GM18526 (cell line): ENCODE measurements around the gene ZSWIM1.

Source experiments
- POLR2A ChIP-seq: IDR thresholded peaks from 3 replicates; pipeline ENCODE4 v1.6.1; 2011; ENCODE audit not compliant: insufficient read length; ENCODE audit errors: extremely low read depth

The ZSWIM1 gene

GRCh38 chr20:45892828-45893500, 11.9 kb downstream of the ZSWIM1 start:
- TF ChIP-seq POLR2A, result no peak

- no peak for TF ChIP-seq POLR2A
Measured at GRCh38 chr20:45893831-45894230, 12.8 kb downstream of the ZSWIM1 start.

- no peak for TF ChIP-seq POLR2A
Measured at GRCh38 chr20:45894797-45895196, 13.8 kb downstream of the ZSWIM1 start.

- no peak for TF ChIP-seq POLR2A
Measured at GRCh38 chr20:45896641-45897161, 15.7 kb downstream of the ZSWIM1 start.

- TF ChIP-seq POLR2A, result no peak
Measured at GRCh38 chr20:45897289-45897688, 16.3 kb downstream of the ZSWIM1 start.

- no peak for TF ChIP-seq POLR2A
Measured at GRCh38 chr20:45897692-45898091, 16.7 kb downstream of the ZSWIM1 start.

GRCh38 chr20:45898285-45898684, 17.3 kb downstream of the ZSWIM1 start:
- no peak for TF ChIP-seq POLR2A

GRCh38 chr20:45899046-45899835, 18.2 kb downstream of the ZSWIM1 start:
- no peak for TF ChIP-seq POLR2A

- TF ChIP-seq POLR2A, result no peak
Measured at GRCh38 chr20:45902199-45902701, 21.2 kb downstream of the ZSWIM1 start.

- no peak for TF ChIP-seq POLR2A
Measured at GRCh38 chr20:45904583-45905504, 23.8 kb downstream of the ZSWIM1 start.

- no peak for TF ChIP-seq POLR2A
Measured at GRCh38 chr20:45905505-45906079, 24.6 kb downstream of the ZSWIM1 start.

GRCh38 chr20:45907219-45907948, 26.4 kb downstream of the ZSWIM1 start:
- no peak for TF ChIP-seq POLR2A

GRCh38 chr20:45908084-45908483, 27.1 kb downstream of the ZSWIM1 start:
- TF ChIP-seq POLR2A, result no peak

- no peak for TF ChIP-seq POLR2A
Measured at GRCh38 chr20:45909336-45909808, 28.3 kb downstream of the ZSWIM1 start.
